ENCODE data around the gene KCNG2.

DNA sequence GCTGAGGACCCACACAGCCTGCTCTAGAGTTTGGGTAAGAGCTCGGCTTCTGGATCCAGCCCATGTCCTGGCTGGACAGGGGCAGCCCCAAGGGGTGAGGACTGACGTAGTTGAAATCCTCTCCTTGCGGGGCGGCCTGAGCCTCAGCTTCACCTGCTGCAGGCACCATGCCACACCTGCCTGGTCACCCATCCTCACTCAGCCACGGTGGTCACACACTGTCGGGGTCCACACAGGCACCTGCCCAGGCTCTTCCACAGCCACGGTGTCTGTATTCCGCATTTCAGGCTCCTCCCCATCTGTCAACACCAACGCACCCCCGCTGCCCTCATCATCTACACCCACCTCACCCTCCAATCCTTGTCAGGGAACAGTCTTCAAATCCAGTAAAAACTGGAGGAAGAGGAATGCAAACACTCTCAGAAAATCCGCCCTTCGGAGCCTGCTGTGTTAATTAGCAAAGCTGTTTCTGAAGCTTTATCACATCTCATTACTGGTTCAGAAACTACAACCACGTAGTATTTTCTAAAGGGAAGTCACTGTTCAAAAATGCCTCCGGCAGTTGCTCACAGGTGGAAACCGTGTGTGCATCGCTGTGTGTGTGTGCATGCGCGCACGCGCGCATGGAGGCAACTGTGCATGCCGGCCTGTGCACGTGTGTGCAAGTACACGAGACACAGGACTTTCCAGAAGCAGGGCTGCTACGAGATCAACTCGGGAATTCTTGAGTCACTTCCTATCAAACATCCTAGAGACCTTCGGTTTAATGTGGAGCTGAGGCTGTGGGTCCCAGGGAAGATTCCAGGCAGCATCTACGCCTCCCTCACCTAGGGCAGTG lies 115.5 kb downstream of the KCNG2 start:
- TF ChIP-seq, protein P1, sequence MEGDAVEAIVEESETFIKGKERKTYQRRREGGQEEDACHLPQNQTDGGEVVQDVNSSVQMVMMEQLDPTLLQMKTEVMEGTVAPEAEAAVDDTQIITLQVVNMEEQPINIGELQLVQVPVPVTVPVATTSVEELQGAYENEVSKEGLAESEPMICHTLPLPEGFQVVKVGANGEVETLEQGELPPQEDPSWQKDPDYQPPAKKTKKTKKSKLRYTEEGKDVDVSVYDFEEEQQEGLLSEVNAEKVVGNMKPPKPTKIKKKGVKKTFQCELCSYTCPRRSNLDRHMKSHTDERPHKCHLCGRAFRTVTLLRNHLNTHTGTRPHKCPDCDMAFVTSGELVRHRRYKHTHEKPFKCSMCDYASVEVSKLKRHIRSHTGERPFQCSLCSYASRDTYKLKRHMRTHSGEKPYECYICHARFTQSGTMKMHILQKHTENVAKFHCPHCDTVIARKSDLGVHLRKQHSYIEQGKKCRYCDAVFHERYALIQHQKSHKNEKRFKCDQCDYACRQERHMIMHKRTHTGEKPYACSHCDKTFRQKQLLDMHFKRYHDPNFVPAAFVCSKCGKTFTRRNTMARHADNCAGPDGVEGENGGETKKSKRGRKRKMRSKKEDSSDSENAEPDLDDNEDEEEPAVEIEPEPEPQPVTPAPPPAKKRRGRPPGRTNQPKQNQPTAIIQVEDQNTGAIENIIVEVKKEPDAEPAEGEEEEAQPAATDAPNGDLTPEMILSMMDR (IDR thresholded peaks at IDR 0.05 in 2 of 3, conservative IDR thresholded peaks at IDR 0.05 in 1 of 3; ENCODE audit: control insufficient read depth in 2 of 3, extremely low read depth in 1 of 3, insufficient read depth in 1 of 3, low read depth in 3 of 3, low read length in 3 of 3), result no peak
- TF ChIP-seq RFX5 (IDR thresholded peaks at IDR 0.05; ENCODE audit: low read depth, low read length) (no peak), POLR2A (IDR thresholded peaks at IDR 0.05; ENCODE audit: low read depth, low read length) (no peak), MTA2 (IDR thresholded peaks at IDR 0.05; ENCODE audit: low read depth) (no peak), ZNF384 (IDR thresholded peaks at IDR 0.05; ENCODE audit: borderline replicate concordance, low read depth, low read length) (no peak), RAD21 (IDR thresholded peaks at IDR 0.05; ENCODE audit: insufficient read depth, low read depth, low read length) (no peak), CHD1 (IDR thresholded peaks at IDR 0.05; ENCODE audit: low read depth, low read length) (no peak), JUNB (IDR thresholded peaks at IDR 0.05) (no peak), POLR2AphosphoS5 (IDR thresholded peaks at IDR 0.05; ENCODE audit: low read length) (no peak)
- TF ChIP-seq, protein P2, sequence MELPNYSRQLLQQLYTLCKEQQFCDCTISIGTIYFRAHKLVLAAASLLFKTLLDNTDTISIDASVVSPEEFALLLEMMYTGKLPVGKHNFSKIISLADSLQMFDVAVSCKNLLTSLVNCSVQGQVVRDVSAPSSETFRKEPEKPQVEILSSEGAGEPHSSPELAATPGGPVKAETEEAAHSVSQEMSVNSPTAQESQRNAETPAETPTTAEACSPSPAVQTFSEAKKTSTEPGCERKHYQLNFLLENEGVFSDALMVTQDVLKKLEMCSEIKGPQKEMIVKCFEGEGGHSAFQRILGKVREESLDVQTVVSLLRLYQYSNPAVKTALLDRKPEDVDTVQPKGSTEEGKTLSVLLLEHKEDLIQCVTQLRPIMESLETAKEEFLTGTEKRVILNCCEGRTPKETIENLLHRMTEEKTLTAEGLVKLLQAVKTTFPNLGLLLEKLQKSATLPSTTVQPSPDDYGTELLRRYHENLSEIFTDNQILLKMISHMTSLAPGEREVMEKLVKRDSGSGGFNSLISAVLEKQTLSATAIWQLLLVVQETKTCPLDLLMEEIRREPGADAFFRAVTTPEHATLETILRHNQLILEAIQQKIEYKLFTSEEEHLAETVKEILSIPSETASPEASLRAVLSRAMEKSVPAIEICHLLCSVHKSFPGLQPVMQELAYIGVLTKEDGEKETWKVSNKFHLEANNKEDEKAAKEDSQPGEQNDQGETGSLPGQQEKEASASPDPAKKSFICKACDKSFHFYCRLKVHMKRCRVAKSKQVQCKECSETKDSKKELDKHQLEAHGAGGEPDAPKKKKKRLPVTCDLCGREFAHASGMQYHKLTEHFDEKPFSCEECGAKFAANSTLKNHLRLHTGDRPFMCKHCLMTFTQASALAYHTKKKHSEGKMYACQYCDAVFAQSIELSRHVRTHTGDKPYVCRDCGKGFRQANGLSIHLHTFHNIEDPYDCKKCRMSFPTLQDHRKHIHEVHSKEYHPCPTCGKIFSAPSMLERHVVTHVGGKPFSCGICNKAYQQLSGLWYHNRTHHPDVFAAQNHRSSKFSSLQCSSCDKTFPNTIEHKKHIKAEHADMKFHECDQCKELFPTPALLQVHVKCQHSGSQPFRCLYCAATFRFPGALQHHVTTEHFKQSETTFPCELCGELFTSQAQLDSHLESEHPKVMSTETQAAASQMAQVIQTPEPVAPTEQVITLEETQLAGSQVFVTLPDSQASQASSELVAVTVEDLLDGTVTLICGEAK (IDR thresholded peaks at IDR 0.05; ENCODE audit: borderline replicate concordance), result no peak

All from GM12878 (cell line).